GM12874 (cell line): ENCODE data around the gene C14orf93.
A peak's percentile ranks its signal among the peaks of the same experiment; 100 is the strongest.

Source experiments
- TF ChIP-seq, protein P1 (sequence below): IDR thresholded peaks from 2 replicates; pipeline ENCODE4 v1.5.1; 2011; ENCODE audit warnings: low read depth, mild to moderate bottlenecking, control low read depth, low read length, moderate library complexity; ENCODE audit not compliant: insufficient read depth

C14orf93 gene

DNA sequence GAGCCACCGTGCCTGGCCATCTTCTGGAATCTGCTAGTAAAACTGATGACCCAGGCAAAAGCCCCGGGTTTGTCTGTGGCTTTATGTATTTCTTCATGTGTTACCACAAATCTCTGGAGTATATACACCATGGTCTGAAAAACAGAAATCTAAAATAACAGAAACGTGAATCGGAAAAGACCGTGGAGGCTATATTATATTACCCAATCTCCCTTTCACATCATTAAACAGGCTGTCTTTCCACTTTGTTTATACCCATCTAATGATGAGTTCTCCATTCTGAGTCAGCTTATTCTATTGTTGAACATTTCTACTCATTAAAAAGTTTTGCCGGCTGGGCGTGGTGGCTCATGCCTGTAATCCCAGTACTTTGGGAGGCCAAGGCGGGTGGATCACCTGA, 18.1 kb downstream of the C14orf93 start:
- TF ChIP-seq, protein P1, sequence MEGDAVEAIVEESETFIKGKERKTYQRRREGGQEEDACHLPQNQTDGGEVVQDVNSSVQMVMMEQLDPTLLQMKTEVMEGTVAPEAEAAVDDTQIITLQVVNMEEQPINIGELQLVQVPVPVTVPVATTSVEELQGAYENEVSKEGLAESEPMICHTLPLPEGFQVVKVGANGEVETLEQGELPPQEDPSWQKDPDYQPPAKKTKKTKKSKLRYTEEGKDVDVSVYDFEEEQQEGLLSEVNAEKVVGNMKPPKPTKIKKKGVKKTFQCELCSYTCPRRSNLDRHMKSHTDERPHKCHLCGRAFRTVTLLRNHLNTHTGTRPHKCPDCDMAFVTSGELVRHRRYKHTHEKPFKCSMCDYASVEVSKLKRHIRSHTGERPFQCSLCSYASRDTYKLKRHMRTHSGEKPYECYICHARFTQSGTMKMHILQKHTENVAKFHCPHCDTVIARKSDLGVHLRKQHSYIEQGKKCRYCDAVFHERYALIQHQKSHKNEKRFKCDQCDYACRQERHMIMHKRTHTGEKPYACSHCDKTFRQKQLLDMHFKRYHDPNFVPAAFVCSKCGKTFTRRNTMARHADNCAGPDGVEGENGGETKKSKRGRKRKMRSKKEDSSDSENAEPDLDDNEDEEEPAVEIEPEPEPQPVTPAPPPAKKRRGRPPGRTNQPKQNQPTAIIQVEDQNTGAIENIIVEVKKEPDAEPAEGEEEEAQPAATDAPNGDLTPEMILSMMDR, result no peak

DNA sequence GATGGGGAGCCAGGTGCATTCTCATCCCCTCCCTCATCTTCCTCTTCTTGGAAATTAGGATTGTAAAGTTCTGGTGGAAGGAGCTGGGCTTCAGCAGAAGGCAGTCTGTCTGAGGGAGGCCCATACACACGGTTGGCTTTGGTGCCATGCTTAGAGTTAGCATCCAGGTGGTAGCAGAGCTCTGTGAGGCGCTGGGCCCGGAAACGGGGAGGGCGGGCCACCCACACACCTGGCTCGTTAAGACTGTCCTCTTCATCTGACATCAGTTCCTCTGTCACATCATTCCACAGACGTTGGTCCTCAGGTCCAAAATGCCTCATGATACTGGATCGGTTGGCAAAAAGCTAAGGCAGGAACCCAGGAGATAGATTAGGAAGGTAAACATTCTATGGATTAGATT, 22.7 kb downstream of the C14orf93 start:
- TF ChIP-seq, protein P1, result no peak

DNA sequence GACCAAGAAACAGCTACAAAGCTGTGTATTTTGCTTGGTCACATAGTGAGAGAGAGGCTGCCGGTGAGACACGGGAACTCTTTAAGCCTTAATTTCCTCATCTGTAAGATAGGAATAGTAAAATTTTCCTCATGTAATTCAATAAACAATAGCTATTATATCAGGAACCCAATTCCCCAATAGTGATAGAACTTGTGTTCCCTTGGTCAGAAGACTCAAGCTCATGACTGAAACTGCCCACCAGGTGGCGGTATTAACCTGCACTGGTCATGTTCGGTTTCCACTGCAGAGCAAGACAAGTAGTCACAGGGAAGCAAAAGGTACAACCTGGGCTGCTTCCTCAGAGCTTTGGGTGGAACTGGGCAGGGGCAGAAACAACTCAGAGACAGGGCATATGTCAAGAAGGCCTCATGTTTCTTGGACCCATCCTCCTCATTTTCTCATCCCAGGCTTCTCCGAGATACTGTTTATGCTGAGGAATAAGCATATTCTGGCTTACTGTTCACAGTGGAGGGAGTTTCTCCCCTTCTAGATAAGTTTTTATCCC, 23.4 kb downstream of the C14orf93 start:
- TF ChIP-seq, protein P1, result peak; percentile 80

DNA sequence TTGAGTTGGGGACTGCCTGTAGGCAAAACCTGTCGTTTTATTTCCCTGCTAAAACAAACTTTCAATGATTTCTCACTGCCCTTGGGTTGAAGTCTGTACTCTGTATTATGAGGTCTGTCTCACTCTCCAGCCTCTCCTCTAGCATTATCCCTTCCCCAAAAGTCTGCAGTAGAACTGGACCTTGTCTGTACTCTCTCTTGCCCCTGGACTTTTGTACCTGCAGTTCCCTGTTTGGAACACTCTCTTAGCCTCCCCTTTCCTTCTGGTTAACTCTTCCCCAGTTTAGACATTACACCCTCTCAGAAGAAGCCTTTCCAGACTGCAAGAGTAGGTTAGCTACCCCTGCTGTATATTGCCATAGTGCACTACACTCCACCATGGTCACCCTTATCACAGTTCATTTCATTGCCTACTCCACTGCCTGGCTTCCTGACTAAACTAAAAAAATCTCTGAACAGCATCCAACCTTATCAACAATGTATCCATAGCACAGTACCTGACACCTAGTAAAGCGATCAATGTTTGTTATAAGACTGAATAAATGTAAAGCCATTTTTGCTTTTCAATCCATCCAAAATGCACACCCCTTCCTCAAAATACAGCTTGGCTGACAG, 23.9 kb downstream of the C14orf93 start:
- TF ChIP-seq, protein P1, result no peak

DNA sequence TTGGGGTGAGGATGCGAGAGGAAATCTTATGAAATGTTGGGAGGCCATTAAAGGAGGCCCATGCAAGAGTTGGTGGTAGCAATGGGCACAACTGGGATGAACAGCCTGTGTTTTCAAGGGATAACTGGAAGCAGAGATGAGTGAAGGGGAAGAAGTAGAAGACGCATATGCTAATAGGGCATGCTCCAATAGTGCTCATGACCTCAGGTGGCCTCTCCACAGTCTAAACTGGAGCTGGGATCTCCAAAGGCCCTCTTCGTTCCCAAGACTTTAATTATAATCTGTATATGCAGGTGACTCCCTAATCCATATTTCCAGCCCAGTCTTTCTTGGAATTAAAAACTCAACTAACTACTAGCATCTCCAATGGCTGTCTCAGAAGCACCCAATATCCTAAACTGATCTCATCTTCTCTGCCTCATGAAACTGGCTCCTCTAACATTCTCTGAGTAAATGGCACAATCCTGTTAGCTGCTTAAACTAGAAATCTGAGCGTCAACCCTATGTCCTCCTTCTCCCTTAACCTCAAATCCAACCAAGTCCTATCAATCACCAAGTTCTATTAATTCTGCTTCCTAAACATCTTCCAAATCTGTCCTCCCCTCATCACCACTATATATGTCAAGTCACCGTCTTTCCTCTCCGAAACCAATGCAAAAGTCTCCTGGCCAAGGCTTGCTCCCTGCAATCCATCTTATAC, 24.8 kb downstream of the C14orf93 start:
- TF ChIP-seq, protein P1, result no peak

DNA sequence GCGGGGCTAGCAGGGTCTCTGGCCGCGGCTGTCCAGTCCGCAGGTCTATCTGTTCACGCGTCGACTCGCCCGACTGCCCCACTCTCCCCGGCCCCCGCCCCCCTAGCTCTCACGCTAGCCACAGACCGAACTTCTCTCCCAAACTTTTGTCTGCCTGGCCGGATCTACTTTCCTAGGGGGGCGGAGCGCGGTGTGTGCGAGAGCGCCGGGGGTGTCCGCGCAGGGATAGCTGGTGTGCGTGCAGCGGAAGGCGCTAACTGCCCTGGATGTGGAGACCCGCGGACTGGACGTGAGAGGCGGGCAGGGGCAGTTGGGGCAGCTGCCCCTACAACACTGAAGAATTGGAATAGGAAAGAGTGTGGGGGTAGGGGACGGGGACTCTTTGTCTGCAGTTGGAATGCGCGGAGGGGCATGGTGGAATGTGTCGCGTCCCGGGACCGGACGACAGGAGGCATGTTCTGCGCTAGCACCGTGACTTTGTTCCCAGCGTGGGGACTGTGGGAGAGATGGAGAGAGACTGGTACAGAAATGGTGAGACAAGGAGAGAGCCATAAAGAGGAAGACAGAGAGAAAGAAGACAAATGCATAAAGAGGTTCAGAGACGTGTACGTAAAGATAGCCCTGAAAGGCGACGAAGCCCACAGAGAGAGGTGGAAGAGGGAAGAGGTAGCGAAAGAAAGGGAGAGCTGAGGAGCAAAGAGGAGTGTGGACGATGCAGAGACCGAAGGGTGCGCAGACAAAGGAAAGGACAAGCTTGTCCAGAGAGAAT, 27.3 kb downstream of the C14orf93 start, which contains the start of gene AJUBA:
TSS of gene AJUBA (minus strand) at position 75 of the 769 bp plus-strand sequence. CDS start 285 bp downstream, outside the sequence.
- TF ChIP-seq, protein P1, result no peak

DNA sequence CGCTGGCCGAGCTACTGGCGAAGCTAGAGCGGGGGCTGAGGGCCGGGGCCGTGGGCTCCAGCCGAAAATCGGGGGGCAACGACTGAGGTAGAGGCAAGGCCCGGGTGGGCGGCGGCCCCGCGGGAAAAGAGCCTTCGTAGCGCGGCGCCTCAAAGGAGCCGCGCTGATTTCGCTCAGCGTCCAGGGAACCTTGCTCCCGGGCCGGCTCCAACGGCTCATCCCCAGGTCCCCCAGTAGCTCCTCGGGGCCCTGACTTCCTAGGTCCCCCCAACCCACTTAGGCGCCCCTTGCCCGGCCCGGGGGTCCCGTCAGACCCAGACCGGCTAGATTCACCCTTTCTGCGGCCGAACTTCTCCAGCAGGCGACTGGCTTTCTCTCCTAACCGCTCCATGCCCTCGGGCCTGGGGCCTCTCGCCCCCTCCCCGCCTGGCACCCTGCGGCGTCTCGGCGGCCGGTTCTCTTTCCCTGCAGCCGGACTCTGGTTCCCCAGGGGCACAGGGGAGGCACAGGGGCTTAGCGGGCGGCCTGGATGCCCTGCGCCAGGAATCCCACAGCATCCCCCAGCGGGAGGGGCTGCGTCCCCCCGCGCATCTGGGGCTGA, 28.0 kb downstream of the C14orf93 start:
- TF ChIP-seq, protein P1, result no peak
